ENCODE results near the gene GIT2.
"Not testable (repeated sequence)": the region's sequence is repeated elsewhere in the genome, so short reads cannot be mapped to it uniquely, and the experiment has no call there.

GIT2 gene, protein sequence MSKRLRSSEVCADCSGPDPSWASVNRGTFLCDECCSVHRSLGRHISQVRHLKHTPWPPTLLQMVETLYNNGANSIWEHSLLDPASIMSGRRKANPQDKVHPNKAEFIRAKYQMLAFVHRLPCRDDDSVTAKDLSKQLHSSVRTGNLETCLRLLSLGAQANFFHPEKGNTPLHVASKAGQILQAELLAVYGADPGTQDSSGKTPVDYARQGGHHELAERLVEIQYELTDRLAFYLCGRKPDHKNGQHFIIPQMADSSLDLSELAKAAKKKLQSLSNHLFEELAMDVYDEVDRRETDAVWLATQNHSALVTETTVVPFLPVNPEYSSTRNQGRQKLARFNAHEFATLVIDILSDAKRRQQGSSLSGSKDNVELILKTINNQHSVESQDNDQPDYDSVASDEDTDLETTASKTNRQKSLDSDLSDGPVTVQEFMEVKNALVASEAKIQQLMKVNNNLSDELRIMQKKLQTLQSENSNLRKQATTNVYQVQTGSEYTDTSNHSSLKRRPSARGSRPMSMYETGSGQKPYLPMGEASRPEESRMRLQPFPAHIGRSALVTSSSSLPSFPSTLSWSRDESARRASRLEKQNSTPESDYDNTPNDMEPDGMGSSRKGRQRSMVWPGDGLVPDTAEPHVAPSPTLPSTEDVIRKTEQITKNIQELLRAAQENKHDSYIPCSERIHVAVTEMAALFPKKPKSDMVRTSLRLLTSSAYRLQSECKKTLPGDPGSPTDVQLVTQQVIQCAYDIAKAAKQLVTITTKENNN

GRCh38 chr12:109995686-109996482, at the start of gene GIT2:
TSS of gene GIT2 (minus strand) at chr12:109996368. CDS start at chr12:109996224, 144 bp downstream.
- DNase-seq (ENCODE audit: low read depth in 2 of 2) = peak; percentile 88 to 89

GRCh38 chr12:110042264-110042663, 46.1 kb upstream of the GIT2 start:
- DNase-seq (ENCODE audit: low read depth in 2 of 2) = no peak

DNA sequence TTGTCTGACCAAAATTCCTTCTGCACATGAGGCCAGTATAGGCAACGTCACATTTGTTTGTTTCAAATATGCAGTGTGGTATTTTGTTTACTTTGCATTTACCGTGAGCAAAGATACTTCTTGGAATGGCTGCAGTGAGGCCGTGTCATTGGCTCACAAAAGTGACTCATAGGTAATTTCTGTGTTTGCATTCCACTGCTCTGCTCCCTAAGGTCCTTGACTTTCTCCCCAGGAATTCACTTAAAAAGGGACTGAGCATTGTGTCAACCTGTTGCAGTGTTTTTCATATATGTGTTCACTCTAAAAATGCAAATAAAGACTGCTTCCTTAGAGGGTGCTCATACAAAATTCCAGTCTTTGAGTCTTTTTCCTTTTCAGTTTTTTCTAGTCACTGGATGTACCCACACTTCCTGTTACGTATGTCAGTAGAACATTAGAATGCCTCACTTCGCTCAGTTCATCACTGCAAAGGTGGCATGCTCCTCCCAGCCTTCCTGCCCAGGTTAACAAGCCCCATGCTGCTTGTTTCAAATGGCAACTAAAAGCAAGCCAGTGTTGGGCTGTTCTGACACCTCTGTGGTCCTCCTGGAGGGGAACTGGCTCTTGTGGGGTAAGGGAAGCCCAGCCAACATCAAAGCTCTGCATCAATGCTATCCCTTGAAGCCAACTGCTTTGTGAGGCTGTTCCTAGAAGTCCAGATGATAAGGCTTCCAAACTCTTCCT, 43.1 kb upstream of the GIT2 start:
- DNase-seq (ENCODE audit: low read depth in 2 of 2) = no peak

DNA sequence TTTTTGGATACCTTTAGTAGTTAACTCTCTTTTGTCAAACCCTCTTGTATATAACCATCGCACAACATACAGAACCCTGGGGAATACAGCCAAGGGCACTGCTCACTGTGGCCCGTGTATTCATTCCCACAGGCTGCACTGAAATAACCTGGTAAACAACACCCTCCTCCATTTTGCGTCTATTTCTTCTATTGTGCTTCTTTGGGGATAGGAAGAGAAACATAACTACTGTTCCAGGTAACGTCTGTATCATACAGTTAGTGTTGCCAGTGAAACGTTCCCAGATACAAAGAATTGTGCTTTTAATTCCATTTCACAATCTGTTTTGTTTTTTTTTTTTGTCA, 42.5 kb upstream of the GIT2 start:
- no peak for DNase-seq (ENCODE audit: low read depth in 2 of 2)

DNA sequence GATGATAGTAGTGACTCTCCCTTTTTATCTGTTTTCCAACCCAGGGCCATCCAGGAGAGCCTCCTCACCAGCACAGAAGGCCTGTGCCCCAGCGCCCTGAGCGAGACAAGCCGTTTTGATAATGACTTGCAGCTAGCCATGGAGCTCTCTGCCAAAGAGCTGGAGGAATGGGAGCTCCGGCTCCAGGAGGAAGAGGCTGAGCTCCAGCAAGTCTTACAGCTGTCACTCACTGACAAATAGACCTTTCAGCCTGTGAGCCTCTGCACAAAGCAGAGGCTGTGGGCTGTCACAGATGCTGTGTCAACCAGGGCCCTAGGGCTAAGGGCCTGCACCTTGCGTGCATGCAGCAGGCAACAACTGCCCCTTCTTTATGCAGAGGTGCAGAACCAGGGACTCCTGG, 41.1 kb upstream of the GIT2 start:
- no peak for DNase-seq (ENCODE audit: low read depth in 2 of 2)

DNA sequence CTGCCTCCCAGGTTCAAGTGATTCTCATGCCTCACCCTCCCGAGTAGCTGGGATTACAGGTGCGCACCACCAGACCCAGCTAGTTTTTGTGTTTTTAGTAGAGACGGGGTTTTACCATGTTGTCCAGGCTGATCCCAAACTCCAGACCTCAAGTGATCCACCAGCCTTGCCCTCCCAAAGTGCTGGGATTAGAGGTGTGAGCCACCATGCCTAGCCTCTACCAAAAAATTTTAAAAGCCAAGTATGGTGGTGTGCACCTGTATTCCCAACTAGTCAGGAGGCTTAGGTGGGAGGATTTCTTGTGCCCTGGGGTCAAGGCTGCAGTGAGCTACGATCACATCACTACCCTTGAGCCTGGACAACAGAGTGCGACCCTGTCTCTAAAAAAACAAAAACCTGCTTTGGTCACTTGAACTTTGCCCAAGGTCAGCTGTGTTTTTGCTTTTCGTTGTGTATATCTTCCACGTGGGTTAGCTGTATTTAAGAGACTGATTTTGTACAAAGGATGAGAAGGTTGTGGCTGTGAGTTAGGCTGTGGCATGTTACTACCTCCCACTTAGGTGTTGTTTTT, 39.5 kb upstream of the GIT2 start:
- no peak for DNase-seq (ENCODE audit: low read depth in 2 of 2)

DNA sequence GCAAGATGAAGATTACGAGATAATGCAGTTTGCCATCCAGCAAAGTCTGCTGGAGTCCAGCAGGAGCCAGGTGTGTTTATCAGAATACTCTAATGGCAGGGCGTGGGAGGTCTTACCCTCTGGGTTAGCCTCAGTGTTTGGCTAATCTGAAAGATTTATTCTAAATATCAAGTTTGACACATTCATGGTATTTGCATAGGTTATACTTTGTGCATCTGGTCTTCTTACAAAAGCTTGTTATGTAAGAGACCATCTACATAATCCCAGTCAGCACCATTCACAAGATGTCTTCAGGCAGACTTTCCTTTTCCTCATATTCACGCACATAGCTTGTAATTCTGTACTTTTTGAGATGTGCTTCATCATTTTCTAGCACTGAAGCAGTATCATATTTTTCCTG, 37.7 kb upstream of the GIT2 start:
- DNase-seq (ENCODE audit: low read depth in 2 of 2) = no peak

GRCh38 chr12:110029290-110029815, 33.2 kb upstream of the GIT2 start:
- DNase-seq (ENCODE audit: low read depth in 2 of 2) = no peak

DNA sequence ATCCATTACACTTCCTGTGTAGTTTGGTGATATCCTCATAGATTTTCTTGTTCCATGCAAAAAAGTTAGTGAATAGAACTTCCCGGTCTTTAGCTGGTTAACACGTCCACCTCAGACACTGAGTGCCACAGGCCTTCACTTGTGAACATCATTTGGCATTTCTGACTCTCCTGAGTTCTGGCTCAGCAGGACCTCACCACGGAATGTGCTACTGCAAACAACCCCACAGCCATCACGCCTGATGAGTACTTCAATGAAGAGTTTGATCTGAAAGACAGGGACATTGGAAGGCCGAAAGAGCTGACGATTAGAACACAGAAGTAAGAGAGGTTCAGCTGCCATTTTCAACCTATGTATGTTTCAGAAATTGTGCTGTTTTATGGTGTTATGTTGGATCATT, 32.2 kb upstream of the GIT2 start:
- no peak for DNase-seq (ENCODE audit: low read depth in 2 of 2)

- no peak for DNase-seq (ENCODE audit: low read depth in 2 of 2)
Measured at GRCh38 chr12:110024051-110024450, 27.9 kb upstream of the GIT2 start.

- no peak for DNase-seq (ENCODE audit: low read depth in 2 of 2)
Measured at GRCh38 chr12:110023059-110023980, 27.2 kb upstream of the GIT2 start.

GRCh38 chr12:110020956-110021355, 24.8 kb upstream of the GIT2 start:
- DNase-seq (ENCODE audit: low read depth in 2 of 2) = no peak

- no peak for DNase-seq (ENCODE audit: low read depth in 2 of 2)
Measured at GRCh38 chr12:110015132-110015531, 19.0 kb upstream of the GIT2 start.

DNA sequence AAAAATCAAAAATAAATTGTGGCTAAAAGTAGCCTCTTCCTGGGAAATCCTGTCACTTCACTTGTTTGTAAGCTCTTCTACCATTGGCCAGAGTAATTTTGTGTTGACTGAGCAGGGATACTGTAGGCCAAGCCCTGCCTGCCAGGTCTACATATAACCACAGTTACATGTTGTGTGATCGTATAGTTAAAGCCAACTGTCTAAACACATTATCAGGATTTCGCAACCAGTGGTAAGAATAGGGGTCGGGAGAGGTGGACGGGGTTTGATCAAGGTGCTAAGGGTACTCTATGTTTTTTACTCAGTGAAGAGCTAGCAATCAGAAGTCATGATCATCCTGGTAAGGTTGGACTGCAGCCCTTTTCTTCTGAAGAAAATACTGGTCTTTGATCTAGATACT, 16.5 kb upstream of the GIT2 start:
- DNase-seq (ENCODE audit: low read depth in 2 of 2) = no peak

DNA sequence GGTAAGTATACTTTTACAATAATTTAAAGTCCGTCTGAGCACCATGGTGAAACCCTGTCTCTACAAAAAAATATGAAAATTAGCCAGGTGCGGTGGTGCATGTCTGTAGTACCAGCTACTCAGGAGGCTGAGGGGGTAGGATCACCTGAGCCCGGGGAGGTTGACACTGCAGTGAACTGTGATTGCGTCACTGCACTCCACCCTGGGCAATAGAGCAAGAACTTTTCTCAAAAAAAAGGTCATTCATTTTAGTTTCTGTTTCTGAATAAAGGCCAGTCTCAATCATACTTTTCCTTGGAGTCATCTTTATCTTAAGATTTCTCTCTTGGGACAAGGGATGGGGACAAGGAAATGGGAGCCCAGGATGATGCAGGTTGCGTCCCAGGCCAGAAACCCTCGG, 16.0 kb upstream of the GIT2 start:
- DNase-seq (ENCODE audit: low read depth in 2 of 2) = no peak

DNA sequence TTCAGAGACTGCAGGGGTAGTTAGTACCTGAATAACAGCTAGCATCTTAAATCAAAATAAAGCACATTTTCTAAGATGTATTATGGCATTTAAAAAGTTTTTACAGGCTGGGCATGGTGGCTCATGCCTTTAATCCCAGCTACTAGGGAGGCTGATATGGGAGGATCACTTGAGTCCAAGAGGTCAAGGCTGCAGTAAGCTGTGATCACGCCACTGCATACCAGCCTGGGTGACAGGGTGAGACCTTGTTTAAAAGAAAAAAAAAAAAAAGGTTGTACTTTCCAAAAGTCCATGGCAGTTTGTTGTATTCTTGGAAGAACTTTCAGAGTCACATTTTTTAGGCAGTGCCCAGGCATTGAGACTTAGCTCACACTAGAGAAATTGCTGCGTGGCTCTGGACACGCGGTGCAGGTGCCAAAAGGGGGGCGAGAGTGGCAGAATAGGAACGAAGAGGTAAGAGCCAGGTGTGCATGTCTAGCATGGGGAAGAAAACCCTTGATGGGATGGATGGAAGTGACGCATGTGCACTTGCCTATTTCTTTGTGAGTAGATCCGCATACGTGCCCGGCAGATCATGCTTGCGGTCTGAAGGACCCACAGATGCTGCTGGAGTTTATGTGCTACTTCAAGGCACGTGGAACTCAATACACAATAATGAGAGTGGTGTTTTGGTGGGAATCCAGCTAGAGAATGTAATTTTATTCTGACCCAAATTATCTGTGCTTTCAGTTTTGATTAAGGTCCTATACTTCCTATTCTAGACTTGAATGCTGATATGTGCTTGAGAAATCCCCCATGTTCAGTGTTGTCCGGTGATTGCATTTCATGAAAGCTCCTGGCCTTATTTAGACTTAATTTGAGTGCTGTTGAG, 14.9 kb upstream of the GIT2 start:
- no peak for DNase-seq (ENCODE audit: low read depth in 2 of 2)

DNA sequence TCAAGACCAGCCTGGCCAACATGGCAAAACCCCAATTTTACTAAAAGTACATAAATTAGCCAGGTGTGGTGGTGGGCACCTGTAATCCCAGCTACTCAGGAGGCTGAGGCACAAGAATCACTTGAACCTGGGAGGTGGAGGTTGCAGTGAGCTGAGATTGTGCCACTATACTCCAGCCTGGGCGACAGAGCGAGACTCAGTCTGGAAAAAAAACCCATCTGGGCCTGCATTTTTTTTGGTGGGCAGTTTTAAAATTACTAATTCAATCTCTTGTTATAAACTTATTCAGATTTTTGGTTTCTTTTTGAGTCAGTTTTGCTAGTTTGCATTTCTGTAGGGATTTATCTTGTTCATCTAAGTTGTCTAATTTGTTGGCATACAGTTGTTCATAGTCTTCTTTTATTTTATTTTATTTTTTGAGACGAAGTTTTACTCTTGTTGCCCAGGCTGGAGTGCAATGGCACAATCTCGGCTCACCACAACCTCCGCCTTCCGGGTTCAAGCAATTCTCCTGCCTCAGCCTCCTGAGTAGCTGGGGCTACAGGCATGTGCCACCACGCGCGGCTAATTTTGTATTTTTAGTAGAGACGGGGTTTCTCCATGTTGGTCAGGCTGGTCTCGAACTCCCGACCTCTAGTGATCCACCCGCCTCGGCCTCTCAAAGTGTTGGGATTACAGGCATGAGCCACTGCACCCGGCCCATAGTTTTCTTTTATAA, 12.7 kb upstream of the GIT2 start:
- not testable (repeated sequence) for DNase-seq (ENCODE audit: low read depth in 2 of 2)

GRCh38 chr12:110007881-110008280, 11.7 kb upstream of the GIT2 start:
- DNase-seq (ENCODE audit: low read depth in 2 of 2) = no peak
